SK-N-SH (cell line): ENCODE measurements around the gene COL5A1. TPM values are rescaled to one million over a fixed set of nuclear protein-coding genes. Genes with fewer than 3 reads are reported as not detected.
"Not testable (repeated sequence)": the region's sequence is repeated elsewhere in the genome, so short reads cannot be mapped to it uniquely, and the experiment has no call there.

Experiments used
- CTCF ChIA-PET: fragments of 300-600, 350-600 bp; formaldehyde crosslinking; extraction: SDS; loops from one replicate; lab custom pipeline; 2021; lab: Yijun Ruan, JAX
- POLR2A ChIA-PET: fragments of 350-600 bp; sonication (Branson Sonifier 250); formaldehyde crosslinking; extraction: SDS; loops from one replicate; lab custom pipeline; 2020; ENCODE audit warnings: antibody characterized with exemption, inconsistent platforms; lab: Yijun Ruan, JAX
- DNase-seq: peaks from one replicate; pipeline ENCODE4 v3.0.0; 2012
- H2AFZ ChIP-seq: fragments of 200-600 bp; sonication (generic); 2 replicates; pipeline ENCODE4 v1.8.1; 2016; ENCODE audit warnings: antibody characterized with exemption, mild to moderate bottlenecking, low read depth
- H3F3A ChIP-seq: fragments of 200-600 bp; sonication (generic); replicated peaks from 2 replicates; pipeline ENCODE3; 2016; ENCODE audit warnings: antibody characterized with exemption, mild to moderate bottlenecking; ENCODE audit not compliant: insufficient read depth
- H3K27ac ChIP-seq, 2 experiments: fragments of 200-500 bp in 1 of 2; fragments of 200-600 bp in 1 of 2; sonication (Bioruptor generic) in 1 of 2; sonication (generic), shearing (Covaris generic) in 1 of 2; 2 replicates each; pipeline versions ENCODE4 v1.5.1 to v1.6.1; 2014 to 2016; ENCODE audit warnings: low read depth in 2 of 2, inconsistent platforms in 1 of 2, low read length in 1 of 2, mild to moderate bottlenecking in 1 of 2, mixed read lengths in 1 of 2
- H3K27me3 ChIP-seq: fragments of 200-600 bp; sonication (generic), shearing (Covaris generic); 2 replicates; pipeline ENCODE4 v1.6.1; 2016; ENCODE audit warnings: mixed run types; ENCODE audit not compliant: insufficient read depth
- H3K36me3 ChIP-seq, 2 experiments: fragments of 200-500 bp in 1 of 2; fragments of 200-600 bp in 1 of 2; sonication (Bioruptor generic) in 1 of 2; sonication (generic) in 1 of 2; replicated peaks in 1 of 2; 2 replicates each; pipeline versions ENCODE3 to v1.5.1; 2014 to 2016; ENCODE audit warnings: low read length in 1 of 2, mild to moderate bottlenecking in 1 of 2; ENCODE audit not compliant: insufficient read depth in 2 of 2, control insufficient read depth in 1 of 2
- H3K4me1 ChIP-seq, 2 experiments: fragments of 200-500 bp in 1 of 2; fragments of 200-600 bp in 1 of 2; sonication (Bioruptor generic) in 1 of 2; sonication (generic), shearing (Covaris generic) in 1 of 2; 2 replicates each; pipeline versions ENCODE4 v1.5.1 to v1.6.1; 2014 to 2016; ENCODE audit warnings: low read depth in 1 of 2, low read length in 1 of 2, mixed run types in 1 of 2; ENCODE audit not compliant: insufficient read depth in 2 of 2, control insufficient read depth in 1 of 2
- H3K4me2 ChIP-seq: fragments of 200-600 bp; sonication (generic), shearing (Covaris generic); 2 replicates; pipeline ENCODE4 v1.6.1; 2017; ENCODE audit warnings: mixed run types
- H3K4me3 ChIP-seq, 2 experiments: fragments of 200-500 bp in 1 of 2; fragments of 200-600 bp in 1 of 2; sonication (Bioruptor generic) in 1 of 2; sonication (generic), shearing (Covaris generic) in 1 of 2; 2 replicates each; pipeline versions ENCODE4 v1.5.1 to v1.8.1; 2014 to 2016; ENCODE audit warnings: low read depth in 2 of 2, inconsistent platforms in 1 of 2, low read length in 1 of 2, mild to moderate bottlenecking in 1 of 2, mixed read lengths in 1 of 2, moderate library complexity in 1 of 2
- H3K79me2 ChIP-seq: fragments of 200-600 bp; sonication (generic); 2 replicates; pipeline ENCODE4 v1.8.1; 2017; ENCODE audit warnings: mild to moderate bottlenecking; ENCODE audit not compliant: insufficient read depth
- H3K9ac ChIP-seq: fragments of 200-600 bp; sonication (generic); 2 replicates; pipeline ENCODE4 v1.6.1; 2017; ENCODE audit warnings: mixed run types
- H3K9me2 ChIP-seq: fragments of 200-600 bp; sonication (generic); 2 replicates; pipeline ENCODE4 v1.6.1; 2017; ENCODE audit warnings: mixed run types
- H3K9me3 ChIP-seq: fragments of 200-600 bp; sonication (generic); 2 replicates; pipeline ENCODE4 v1.6.1; 2017; ENCODE audit warnings: mixed run types, mild to moderate bottlenecking, moderate library complexity
- H4K20me1 ChIP-seq: fragments of 200-600 bp; sonication (generic); 2 replicates; pipeline ENCODE4 v1.6.1; 2017; ENCODE audit warnings: mild to moderate bottlenecking, mixed run types; ENCODE audit not compliant: insufficient read depth
- CHD2 ChIP-seq: fragments of 150-350 bp; IDR thresholded peaks from 2 replicates; pipeline ENCODE4 v1.6.1; 2018; ENCODE audit warnings: low read length; ENCODE audit not compliant: partially characterized antibody
- ELF1 ChIP-seq: IDR thresholded peaks from 2 replicates; pipeline ENCODE4 v1.4.0; 2012
- EP300 ChIP-seq, 2 experiments: IDR thresholded peaks; 2 replicates each; pipeline versions ENCODE4 v1.4.0 to v1.6.1; 2012; ENCODE audit warnings: borderline replicate concordance in 1 of 2, low read depth in 1 of 2, low read length in 1 of 2
- EZH2phosphoT487 ChIP-seq: fragments of 200-600 bp; sonication (generic); IDR thresholded peaks from 2 replicates; pipeline ENCODE4 v1.6.1; 2017; ENCODE audit warnings: low read depth, mixed run types, mild to moderate bottlenecking, antibody characterized with exemption, moderate library complexity, borderline replicate concordance
- FOXJ3 ChIP-seq: sonication (generic); formaldehyde crosslinking; IDR thresholded peaks from 2 replicates; pipeline ENCODE4 v1.5.1; 2020; ENCODE audit warnings: mild to moderate bottlenecking, missing genetic modification reagents
- IRF3 ChIP-seq: fragments of 150-350 bp; IDR thresholded peaks from 2 replicates; pipeline ENCODE4 v1.6.1; 2016; ENCODE audit warnings: mild to moderate bottlenecking, low read depth, low read length
- JUND ChIP-seq: IDR thresholded peaks from 2 replicates; pipeline ENCODE4 v1.4.0; 2012
- MXI1 ChIP-seq: IDR thresholded peaks from 2 replicates; pipeline ENCODE4 v1.6.1; 2012; ENCODE audit warnings: mild to moderate bottlenecking, low read depth, low read length, improper control_type of control experiment
- NFIC ChIP-seq: IDR thresholded peaks from 2 replicates; pipeline ENCODE4 v1.4.0; 2012; ENCODE audit warnings: borderline replicate concordance
- NRF1 ChIP-seq: IDR thresholded peaks from 2 replicates; pipeline ENCODE4 v1.6.1; 2012; ENCODE audit warnings: low read depth, mild to moderate bottlenecking, low read length
- POLR2AphosphoS5 ChIP-seq: IDR thresholded peaks from 2 replicates; pipeline ENCODE4 v1.6.1; 2012; ENCODE audit warnings: low read depth, low read length
- REST ChIP-seq: IDR thresholded peaks from 2 replicates; pipeline ENCODE4 v1.6.1; 2012; ENCODE audit warnings: mild to moderate bottlenecking, low read depth, low read length, moderate library complexity
- RFX5 ChIP-seq: IDR thresholded peaks from 2 replicates; pipeline ENCODE4 v1.6.1; 2012; ENCODE audit warnings: mild to moderate bottlenecking, improper control_type of control experiment, low read length
- RXRA ChIP-seq: IDR thresholded peaks from 2 replicates; pipeline ENCODE4 v1.4.0; 2012; ENCODE audit warnings: low read depth, mild to moderate bottlenecking, borderline replicate concordance
- TAF1 ChIP-seq: IDR thresholded peaks from 2 replicates; pipeline ENCODE4 v1.6.1; 2012; ENCODE audit warnings: low read depth, mild to moderate bottlenecking, low read length, moderate library complexity, borderline replicate concordance
- TCF12 ChIP-seq: IDR thresholded peaks from 2 replicates; pipeline ENCODE4 v1.4.0; 2012
- TEAD4 ChIP-seq: IDR thresholded peaks from 2 replicates; pipeline ENCODE4 v1.4.0; 2012; ENCODE audit warnings: mild to moderate bottlenecking, borderline replicate concordance; ENCODE audit not compliant: insufficient read depth
- ZBTB33 ChIP-seq: IDR thresholded peaks from 2 replicates; pipeline ENCODE4 v1.4.0; 2012; ENCODE audit warnings: low read depth, borderline replicate concordance
- WGBS: methylation state at CpG from one replicate; pipeline ENCODE4 v1.1.6; 2017; ENCODE audit warnings: low lambda C conversion rate; 5-methylcytosine and 5-hydroxymethylcytosine counted together
- polyA plus RNA-seq, 3 experiments: library from polyadenylated mRNA; depleted of rRNA; stranded (reverse); fragments of >200 nt; gene quantifications; 2 replicates each; pipeline ENCODE4 v1.2.3, GENCODE V29; 2012
- TF ChIP-seq, protein P1 (sequence below): IDR thresholded peaks from 2 replicates; pipeline ENCODE4; 2012

COL5A1 gene
- polyA plus RNA-seq, 1 of the 3 experiments (the other 2 are of a cell fraction) = 73.8 TPM

- DNase-seq = no peak
- Histone ChIP-seq H3K4me2 (0 out of 2 replicates have a peak overlapping the region, but pooled peaks have one; percentile 8), H3K9ac (no peak overlapping the region), H3K4me1 (peaks cover 28 to 52% of the 10 kb centered on the region in 2 experiments), H3K27ac (peak overlapping the region in 1 of 2 experiments; percentile 47; a peak in 2 of 4 replicates), H3F3A (peaks cover 63% of the 10 kb centered on the region), H3K4me3 (no peak overlapping the region), H4K20me1 (peaks cover 92% of the 10 kb centered on the region), H3K9me3 (no peaks in the 10 kb centered on the region), H3K79me2 (peaks cover 89% of the 10 kb centered on the region), H3K27me3 (no peaks in the 10 kb centered on the region), H3K36me3 (peaks cover 2 to 31% of the 10 kb centered on the region in 2 experiments), H2AFZ (no peak overlapping the region), H3K9me2 (no peaks in the 10 kb centered on the region)
- CTCF ChIA-PET = interaction anchor here (0.9 kb wide), 1 partner anchor 28 kb away, joined by 3 read pairs; no protein-coding TSS in a partner anchor
- WGBS = 43% methylated on average over 7 of the region's 7 CpGs
- peak; percentile 44; the same call in 1 of the 2 replicates for TF ChIP-seq RXRA
- no peak for TF ChIP-seq RFX5
- TF ChIP-seq TCF12 = peak; percentile 87
- no peak for TF ChIP-seq IRF3
- TF ChIP-seq, protein P1, sequence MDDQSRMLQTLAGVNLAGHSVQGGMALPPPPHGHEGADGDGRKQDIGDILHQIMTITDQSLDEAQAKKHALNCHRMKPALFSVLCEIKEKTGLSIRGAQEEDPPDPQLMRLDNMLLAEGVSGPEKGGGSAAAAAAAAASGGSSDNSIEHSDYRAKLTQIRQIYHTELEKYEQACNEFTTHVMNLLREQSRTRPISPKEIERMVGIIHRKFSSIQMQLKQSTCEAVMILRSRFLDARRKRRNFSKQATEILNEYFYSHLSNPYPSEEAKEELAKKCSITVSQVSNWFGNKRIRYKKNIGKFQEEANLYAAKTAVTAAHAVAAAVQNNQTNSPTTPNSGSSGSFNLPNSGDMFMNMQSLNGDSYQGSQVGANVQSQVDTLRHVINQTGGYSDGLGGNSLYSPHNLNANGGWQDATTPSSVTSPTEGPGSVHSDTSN = peak; percentile 84
- no peak for TF ChIP-seq ELF1
- no peak for TF ChIP-seq TEAD4
- no peak for TF ChIP-seq MXI1
- TF ChIP-seq REST = no peak
- no peak for TF ChIP-seq NRF1
- no peak for TF ChIP-seq EZH2phosphoT487
- TF ChIP-seq CHD2 = no peak
- peak; percentile 58 for TF ChIP-seq NFIC
- TF ChIP-seq ZBTB33 = no peak
- 0 out of 4 replicates have a peak, but pooled peaks of 1 of the 2 experiments have one; percentile 22 for TF ChIP-seq EP300 (IDR thresholded peaks at IDR 0.05; ENCODE audit: borderline replicate concordance in 1 of 2, low read depth in 1 of 2, low read length in 1 of 2)
- TF ChIP-seq FOXJ3 = no peak
- TF ChIP-seq JUND = peak; percentile 45; the same call in 1 of the 2 replicates
- peak; percentile 23; the same call in 1 of the 2 replicates for TF ChIP-seq POLR2AphosphoS5
- no peak for TF ChIP-seq TAF1
- POLR2A ChIA-PET = no interaction called here
Measured at GRCh38 chr9:134666831-134667230, 25.2 kb downstream of the COL5A1 start.

- DNase-seq, CTCF ChIA-PET: not testable (repeated sequence)
- H3K4me1 ChIP-seq = peaks cover 7 to 40% of the 10 kb centered on the region in 2 experiments; a peak in 3 of 4 replicates
Measured at GRCh38 chr9:134668977-134669376, 27.4 kb downstream of the COL5A1 start.

More at GRCh38 chr9:134668977-134669376, 27.4 kb downstream of the COL5A1 start:
- H3K9ac ChIP-seq, H3K9me3 ChIP-seq, H2AFZ ChIP-seq, H3K9me2 ChIP-seq, H3K27me3 ChIP-seq, H3K4me3 ChIP-seq, POLR2A ChIA-PET: not testable (repeated sequence)
- Histone ChIP-seq H3K79me2 (peaks cover 97% of the 10 kb centered on the region), H3K4me2 (peak overlapping the region; percentile 70), H3K27ac (peak overlapping the region in 1 of 2 experiments; percentile 72; a peak in 2 of 4 replicates), H3F3A (peaks cover 63% of the 10 kb centered on the region), H3K36me3 (peaks cover 2 to 51% of the 10 kb centered on the region in 2 experiments), H4K20me1 (peaks cover 93% of the 10 kb centered on the region)
